ENCODE results near the gene MDN1.

DNA sequence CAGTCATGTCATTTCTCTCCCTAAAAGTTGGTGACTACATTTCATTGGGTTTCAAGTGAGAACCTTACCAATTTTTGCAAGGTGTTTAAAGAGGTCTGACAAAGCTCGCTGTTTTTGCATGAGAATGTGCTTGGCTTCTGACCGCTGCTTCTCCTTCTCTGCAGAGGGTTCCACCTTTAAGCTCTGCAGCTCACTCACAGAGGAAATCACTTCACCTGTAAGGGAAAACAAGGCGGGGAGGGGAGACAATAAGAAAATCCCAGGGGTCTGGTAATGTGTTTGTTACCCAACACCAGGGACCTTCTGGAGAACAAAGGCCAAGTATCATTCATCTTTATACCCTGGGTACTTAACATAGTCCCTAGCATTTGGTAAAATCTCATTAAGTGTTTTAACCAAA is 141.1 kb downstream of the MDN1 start:
- TF ChIP-seq, protein P1, sequence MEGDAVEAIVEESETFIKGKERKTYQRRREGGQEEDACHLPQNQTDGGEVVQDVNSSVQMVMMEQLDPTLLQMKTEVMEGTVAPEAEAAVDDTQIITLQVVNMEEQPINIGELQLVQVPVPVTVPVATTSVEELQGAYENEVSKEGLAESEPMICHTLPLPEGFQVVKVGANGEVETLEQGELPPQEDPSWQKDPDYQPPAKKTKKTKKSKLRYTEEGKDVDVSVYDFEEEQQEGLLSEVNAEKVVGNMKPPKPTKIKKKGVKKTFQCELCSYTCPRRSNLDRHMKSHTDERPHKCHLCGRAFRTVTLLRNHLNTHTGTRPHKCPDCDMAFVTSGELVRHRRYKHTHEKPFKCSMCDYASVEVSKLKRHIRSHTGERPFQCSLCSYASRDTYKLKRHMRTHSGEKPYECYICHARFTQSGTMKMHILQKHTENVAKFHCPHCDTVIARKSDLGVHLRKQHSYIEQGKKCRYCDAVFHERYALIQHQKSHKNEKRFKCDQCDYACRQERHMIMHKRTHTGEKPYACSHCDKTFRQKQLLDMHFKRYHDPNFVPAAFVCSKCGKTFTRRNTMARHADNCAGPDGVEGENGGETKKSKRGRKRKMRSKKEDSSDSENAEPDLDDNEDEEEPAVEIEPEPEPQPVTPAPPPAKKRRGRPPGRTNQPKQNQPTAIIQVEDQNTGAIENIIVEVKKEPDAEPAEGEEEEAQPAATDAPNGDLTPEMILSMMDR (IDR thresholded peaks at IDR 0.05) = no peak
- no peak for TF ChIP-seq POLR2A (IDR thresholded peaks at IDR 0.05)
